Lower lobe of right lung (tissue), 2 donors: ENCODE measurements around the gene SLC25A24. TPM values are rescaled to one million over a fixed set of nuclear protein-coding genes. Genes with fewer than 3 reads are reported as not detected.

ENCODE experiments used
- ATAC-seq, 2 donors: fragments of 200-7000 bp; cut with Tn5 transposase; one replicate each; pipeline ENCODE4 v1.9.1; 2020 to 2022; ENCODE audit warnings: mild to moderate bottlenecking in 2 of 2, moderate library complexity in 2 of 2
- DNase-seq: peaks from one replicate; pipeline ENCODE4 v3.0.0-alpha.2; 2020
- H3K27ac ChIP-seq: fragments of 200-600 bp; one replicate; pipeline ENCODE4 v1.8.0; 2022
- H3K27me3 ChIP-seq: fragments of 200-600 bp; one replicate; pipeline ENCODE4 v1.8.0; 2022; ENCODE audit warnings: low read depth
- H3K36me3 ChIP-seq: fragments of 200-600 bp; one replicate; pipeline ENCODE4 v1.8.0; 2022; ENCODE audit warnings: mild to moderate bottlenecking
- H3K4me1 ChIP-seq: fragments of 200-600 bp; one replicate; pipeline ENCODE4 v1.8.0; 2022
- H3K4me3 ChIP-seq: fragments of 200-600 bp; one replicate; pipeline ENCODE4 v1.8.0; 2022; ENCODE audit warnings: mild to moderate bottlenecking
- H3K9me3 ChIP-seq: fragments of 200-600 bp; one replicate; pipeline ENCODE4 v1.8.0; 2022
- intact Hi-C: fragments of 100-400 bp; cut with DNase I; formaldehyde crosslinking; loops from one replicate; pipeline ENCODE4 v1.11.0; 2022
- total RNA-seq: library from RNA; stranded (reverse); fragmentation: NEBNext Ultra II Directional; extraction: Animal tissue kit (Norgen Biotek cat#: 25700); gene quantifications from one replicate; pipeline ENCODE4 v1.2.1, GENCODE V29; 2021
- TF ChIP-seq, protein P1 (sequence below): fragments of 200-600 bp; IDR thresholded peaks from one replicate; pipeline ENCODE4 v1.8.0; 2022; ENCODE audit warnings: antibody characterized with exemption, mild to moderate bottlenecking
- donor health status: DM: no; HTN: yes; CAD: no; lungs with severe emphysema.

Gene SLC25A24
- total RNA-seq, 1 donor from 2014 or later: 49.5 TPM

DNA sequence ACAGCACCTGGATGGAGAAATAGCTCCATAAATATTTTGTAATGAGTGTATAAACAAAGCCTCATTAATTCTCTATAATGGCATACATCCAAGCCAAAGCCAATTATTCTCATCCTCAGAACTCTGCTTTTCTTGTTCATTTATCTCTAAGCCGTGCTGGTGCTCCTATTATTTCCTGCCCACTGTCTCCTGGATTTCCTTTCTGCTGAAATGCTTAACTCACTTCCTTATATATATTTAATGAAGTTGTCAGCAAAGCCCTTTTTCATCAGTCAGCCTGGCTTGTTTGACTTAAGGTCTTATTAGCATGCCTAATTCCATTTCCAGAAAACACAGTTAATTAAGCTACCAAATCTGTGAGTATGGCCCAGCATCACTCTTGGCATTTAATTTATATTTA lies 93.4 kb downstream of the SLC25A24 start:
- Histone ChIP-seq H3K4me1 (no peaks in the 10 kb centered on the region), H3K4me3 (no peak overlapping the region), H3K36me3 (no peaks in the 10 kb centered on the region), H3K9me3 (peaks cover 4% of the 10 kb centered on the region), H3K27me3 (no peaks in the 10 kb centered on the region), H3K27ac (no peak overlapping the region)
- TF ChIP-seq, protein P1, sequence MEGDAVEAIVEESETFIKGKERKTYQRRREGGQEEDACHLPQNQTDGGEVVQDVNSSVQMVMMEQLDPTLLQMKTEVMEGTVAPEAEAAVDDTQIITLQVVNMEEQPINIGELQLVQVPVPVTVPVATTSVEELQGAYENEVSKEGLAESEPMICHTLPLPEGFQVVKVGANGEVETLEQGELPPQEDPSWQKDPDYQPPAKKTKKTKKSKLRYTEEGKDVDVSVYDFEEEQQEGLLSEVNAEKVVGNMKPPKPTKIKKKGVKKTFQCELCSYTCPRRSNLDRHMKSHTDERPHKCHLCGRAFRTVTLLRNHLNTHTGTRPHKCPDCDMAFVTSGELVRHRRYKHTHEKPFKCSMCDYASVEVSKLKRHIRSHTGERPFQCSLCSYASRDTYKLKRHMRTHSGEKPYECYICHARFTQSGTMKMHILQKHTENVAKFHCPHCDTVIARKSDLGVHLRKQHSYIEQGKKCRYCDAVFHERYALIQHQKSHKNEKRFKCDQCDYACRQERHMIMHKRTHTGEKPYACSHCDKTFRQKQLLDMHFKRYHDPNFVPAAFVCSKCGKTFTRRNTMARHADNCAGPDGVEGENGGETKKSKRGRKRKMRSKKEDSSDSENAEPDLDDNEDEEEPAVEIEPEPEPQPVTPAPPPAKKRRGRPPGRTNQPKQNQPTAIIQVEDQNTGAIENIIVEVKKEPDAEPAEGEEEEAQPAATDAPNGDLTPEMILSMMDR: no peak
- intact Hi-C loops: no loop called here
- ATAC-seq (no peak), DNase-seq (no peak)

DNA sequence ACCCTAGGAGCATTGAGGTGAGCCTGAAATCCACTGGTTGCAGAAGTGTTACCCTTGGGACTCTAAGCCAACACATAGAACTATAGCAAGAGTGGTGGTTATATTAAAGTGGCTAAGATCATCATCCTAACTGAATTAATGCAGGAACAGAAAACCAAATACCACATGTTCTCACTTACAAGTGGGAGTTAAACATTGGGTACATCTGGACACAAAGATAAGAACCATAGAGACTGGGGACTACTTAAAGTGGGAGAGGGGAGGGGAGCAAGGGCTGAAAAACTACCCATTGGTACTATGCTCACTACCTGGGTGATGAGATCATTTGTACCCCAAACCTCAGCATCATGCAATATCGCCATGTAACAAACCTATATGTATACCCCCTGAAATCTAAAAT lies 100.0 kb downstream of the SLC25A24 start:
- ATAC-seq (no peak), DNase-seq (no peak)
- no peaks in the 10 kb centered on the region for H3K4me1 ChIP-seq
- intact Hi-C loops: no loop called here
- no peaks in the 10 kb centered on the region for H3K27me3 ChIP-seq
- no peak overlapping the region for H3K4me3 ChIP-seq
- no peak overlapping the region for H3K27ac ChIP-seq
- no peaks in the 10 kb centered on the region for H3K36me3 ChIP-seq
- H3K9me3 ChIP-seq: no peaks in the 10 kb centered on the region
- TF ChIP-seq, protein P1: no peak

DNA sequence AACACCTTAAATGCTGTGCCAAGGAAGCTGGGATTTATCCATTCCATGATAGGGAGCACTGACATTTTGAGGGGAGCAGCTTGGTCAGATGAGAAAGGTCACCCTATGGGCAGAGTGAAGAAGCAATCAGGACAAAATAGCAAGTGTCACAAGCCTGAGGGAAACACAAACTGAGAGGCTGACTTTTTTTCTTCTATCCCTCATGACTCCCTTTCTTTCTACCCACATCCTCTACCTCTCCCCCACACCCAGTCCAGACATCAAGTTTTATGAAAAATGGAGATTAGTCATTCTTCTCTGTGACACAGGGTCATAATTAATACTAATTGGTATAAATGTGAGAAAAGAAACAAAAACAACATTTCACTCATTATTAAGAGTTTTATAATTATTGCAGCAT lies 103.1 kb downstream of the SLC25A24 start:
- H3K9me3 ChIP-seq: no peaks in the 10 kb centered on the region
- H3K4me3 ChIP-seq: no peak overlapping the region
- intact Hi-C loops: no loop called here
- ATAC-seq (no peak), DNase-seq (no peak)
- no peak overlapping the region for H3K27ac ChIP-seq
- no peaks in the 10 kb centered on the region for H3K4me1 ChIP-seq
- TF ChIP-seq, protein P1: no peak
- no peaks in the 10 kb centered on the region for H3K36me3 ChIP-seq
- H3K27me3 ChIP-seq: no peaks in the 10 kb centered on the region

DNA sequence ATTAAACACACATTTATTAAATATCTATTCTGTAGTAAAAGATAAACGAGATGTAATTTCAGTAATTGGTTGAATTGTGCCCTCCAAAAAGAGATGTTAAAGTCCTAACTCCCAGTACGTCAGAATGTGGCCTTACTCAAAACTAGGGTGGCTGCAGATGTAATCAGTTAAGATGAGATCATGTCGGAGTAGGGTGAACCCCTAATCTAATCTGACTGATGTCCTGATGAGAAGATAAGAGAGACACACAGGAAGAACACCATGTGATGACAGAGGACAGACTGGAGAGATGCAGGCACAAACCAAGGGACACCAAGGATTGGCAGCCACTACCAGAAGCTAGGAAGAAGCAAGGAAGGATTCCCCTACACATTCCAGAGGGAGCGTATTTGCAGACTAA lies 104.1 kb downstream of the SLC25A24 start:
- intact Hi-C loops: no loop called here
- no peak for ATAC-seq

DNA sequence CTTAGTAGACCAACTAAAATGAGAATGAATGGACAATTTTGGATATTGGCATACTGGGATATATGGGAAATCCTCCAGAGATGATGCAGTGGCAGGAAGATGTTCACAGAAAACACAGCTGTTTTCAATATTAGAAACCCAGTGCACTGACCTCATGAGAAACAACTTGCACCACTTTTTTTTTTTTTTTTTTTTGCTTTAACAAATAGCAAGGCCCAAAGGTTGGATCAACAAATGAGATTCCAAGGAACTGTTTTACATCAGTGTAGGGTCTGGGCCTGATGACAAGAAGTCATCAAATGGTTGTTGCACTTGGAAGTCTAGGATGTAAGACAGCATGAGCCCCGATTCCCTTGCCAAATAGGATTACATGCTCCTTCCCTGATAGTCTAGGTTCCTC lies 110.7 kb downstream of the SLC25A24 start:
- intact Hi-C loops: no loop called here
- DNase-seq (no peak), ATAC-seq (no peak)
- H3K27me3 ChIP-seq: no peaks in the 10 kb centered on the region
- no peaks in the 10 kb centered on the region for H3K36me3 ChIP-seq
- no peak overlapping the region for H3K27ac ChIP-seq
- H3K4me1 ChIP-seq: no peaks in the 10 kb centered on the region
- H3K9me3 ChIP-seq: no peaks in the 10 kb centered on the region
- H3K4me3 ChIP-seq: no peak overlapping the region
- TF ChIP-seq, protein P1: no peak

More for the DNA sequence above, 104.1 kb downstream of the SLC25A24 start:
- no peaks in the 10 kb centered on the region for H3K27me3 ChIP-seq
- no peaks in the 10 kb centered on the region for H3K9me3 ChIP-seq
- no peaks in the 10 kb centered on the region for H3K4me1 ChIP-seq
- no peak overlapping the region for H3K4me3 ChIP-seq
- TF ChIP-seq, protein P1: no peak
- H3K27ac ChIP-seq: no peak overlapping the region
- DNase-seq: no peak
- no peaks in the 10 kb centered on the region for H3K36me3 ChIP-seq

DNA sequence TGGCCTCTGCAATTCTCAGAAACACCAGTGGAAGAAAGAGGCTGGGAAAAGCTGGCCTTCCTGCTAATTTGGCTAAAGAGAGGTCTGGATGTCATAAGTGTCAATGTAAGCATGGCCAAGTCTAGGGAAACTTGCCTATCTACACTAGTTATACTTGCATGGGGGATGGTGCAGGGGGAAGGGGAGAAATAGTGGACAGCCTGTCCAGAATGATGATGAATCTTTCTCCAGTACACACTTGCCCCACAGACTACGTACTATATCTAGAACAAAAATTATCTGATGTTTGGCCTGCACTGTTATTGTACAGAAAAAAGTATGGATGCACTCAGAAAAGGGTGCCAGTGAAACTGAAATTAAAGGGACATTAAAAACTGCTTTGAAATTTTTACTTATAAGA lies 114.5 kb downstream of the SLC25A24 start:
- intact Hi-C loops: no loop called here
- Histone ChIP-seq H3K27ac (no peak overlapping the region), H3K4me3 (no peak overlapping the region), H3K9me3 (no peaks in the 10 kb centered on the region), H3K36me3 (no peaks in the 10 kb centered on the region), H3K4me1 (no peaks in the 10 kb centered on the region), H3K27me3 (no peaks in the 10 kb centered on the region)
- DNase-seq (no peak), ATAC-seq (no peak)
- TF ChIP-seq, protein P1: no peak
